ENCODE measurements around the gene P4HB. TPM values are rescaled to one million over a fixed set of nuclear protein-coding genes. Genes with fewer than 3 reads are reported as not detected.

P4HB gene
- total RNA-seq, 1 donor from 2014 or later = 259 TPM

DNA sequence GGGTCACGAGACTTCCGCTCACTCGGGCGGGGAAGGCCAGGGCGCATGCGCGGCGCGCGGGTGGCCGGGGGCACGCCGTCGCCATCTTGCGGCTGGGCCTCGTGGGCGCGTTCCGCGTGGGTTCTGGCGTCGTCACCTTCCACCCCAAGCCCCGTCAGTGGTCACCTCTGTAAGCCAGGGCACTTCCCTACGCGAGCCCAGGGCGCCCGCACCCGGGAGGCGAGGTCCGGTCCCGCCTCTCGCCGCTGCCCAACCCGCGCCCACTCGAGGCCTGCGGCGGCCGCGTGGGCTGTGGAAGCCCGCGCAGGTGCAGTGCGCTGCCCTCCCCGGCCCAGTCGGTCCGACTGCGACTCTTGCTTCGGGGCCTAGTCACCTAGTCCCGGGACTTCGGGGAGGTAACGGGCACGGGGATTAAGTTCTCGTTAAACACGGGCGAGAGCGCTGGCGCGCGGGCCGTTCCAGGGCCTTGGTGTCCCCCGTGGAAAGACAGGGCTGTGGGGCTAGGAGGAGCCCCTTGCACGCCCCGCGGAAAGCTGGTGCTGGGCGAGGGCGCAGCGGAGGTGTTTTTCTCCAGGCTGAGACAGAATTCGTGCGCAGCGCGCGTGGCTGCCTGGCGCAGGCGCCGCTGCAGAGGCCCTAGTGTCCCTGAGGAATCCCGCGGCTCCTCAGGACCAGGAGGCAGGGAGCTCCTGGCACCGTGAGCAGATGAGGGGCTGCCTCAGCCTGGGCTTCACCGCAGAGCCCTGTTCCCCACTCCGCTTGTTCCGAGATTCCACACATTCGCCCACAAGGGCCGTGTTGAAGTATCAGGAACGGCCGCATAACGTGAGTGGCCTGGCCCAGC is 11.3 kb upstream of the P4HB start:
- no peaks in the 10 kb centered on the region for H3K36me3 Mint-ChIP-seq (ENCODE audit: unreplicated experiment)

DNA sequence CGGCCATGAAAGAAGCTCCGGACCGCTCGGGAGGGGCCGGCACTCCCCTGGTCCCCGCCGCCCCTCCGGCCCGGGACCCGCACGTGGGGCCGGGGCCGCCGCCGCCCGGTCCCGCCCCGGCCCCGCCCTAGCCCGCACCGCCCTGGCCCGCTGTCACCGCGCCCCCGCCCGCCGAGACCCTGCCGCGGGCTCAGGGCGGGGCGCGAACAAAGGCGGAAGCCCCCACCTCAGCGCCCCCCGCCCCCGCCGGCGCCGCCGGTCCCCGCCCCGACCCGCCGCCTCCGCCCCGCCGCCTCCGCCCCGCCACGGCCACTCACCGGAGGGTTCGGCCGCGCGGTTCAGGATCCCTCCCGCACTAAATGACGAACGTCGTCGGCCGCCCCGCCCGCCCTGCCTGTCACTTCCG is 10.6 kb upstream of the P4HB start, which contains the start of gene ARHGDIA:
Gene ARHGDIA (minus strand): TSS at position 357 of the 406 bp plus-strand sequence. CDS start 1,407 bp downstream, outside the sequence.
- DNase-seq = no peak
- H3K36me3 Mint-ChIP-seq (ENCODE audit: unreplicated experiment) = no peaks in the 10 kb centered on the region
- peaks cover 3% of the 10 kb centered on the region for H3K4me1 Mint-ChIP-seq (ENCODE audit: low read depth, unreplicated experiment)
- H3K9me3 Mint-ChIP-seq (ENCODE audit: unreplicated experiment) = peaks cover 7% of the 10 kb centered on the region
- H3K4me3 Mint-ChIP-seq (ENCODE audit: unreplicated experiment) = peak within 1 kb of the TSS; percentile 92
- H3K27me3 Mint-ChIP-seq (ENCODE audit: unreplicated experiment) = peaks cover 5% of the 10 kb centered on the region
- peak within 1 kb of the TSS; percentile 88 for H3K27ac Mint-ChIP-seq (ENCODE audit: unreplicated experiment)
- TF ChIP-seq, protein P1, sequence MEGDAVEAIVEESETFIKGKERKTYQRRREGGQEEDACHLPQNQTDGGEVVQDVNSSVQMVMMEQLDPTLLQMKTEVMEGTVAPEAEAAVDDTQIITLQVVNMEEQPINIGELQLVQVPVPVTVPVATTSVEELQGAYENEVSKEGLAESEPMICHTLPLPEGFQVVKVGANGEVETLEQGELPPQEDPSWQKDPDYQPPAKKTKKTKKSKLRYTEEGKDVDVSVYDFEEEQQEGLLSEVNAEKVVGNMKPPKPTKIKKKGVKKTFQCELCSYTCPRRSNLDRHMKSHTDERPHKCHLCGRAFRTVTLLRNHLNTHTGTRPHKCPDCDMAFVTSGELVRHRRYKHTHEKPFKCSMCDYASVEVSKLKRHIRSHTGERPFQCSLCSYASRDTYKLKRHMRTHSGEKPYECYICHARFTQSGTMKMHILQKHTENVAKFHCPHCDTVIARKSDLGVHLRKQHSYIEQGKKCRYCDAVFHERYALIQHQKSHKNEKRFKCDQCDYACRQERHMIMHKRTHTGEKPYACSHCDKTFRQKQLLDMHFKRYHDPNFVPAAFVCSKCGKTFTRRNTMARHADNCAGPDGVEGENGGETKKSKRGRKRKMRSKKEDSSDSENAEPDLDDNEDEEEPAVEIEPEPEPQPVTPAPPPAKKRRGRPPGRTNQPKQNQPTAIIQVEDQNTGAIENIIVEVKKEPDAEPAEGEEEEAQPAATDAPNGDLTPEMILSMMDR (IDR thresholded peaks at IDR 0.05; ENCODE audit: partially characterized antibody, unreplicated experiment) = no peak

More for the DNA sequence above, 11.3 kb upstream of the P4HB start:
- peak overlapping the region; percentile 84 for H3K27ac Mint-ChIP-seq (ENCODE audit: unreplicated experiment)
- DNase-seq = peak; percentile 95
- H3K27me3 Mint-ChIP-seq (ENCODE audit: unreplicated experiment) = peaks cover 1% of the 10 kb centered on the region
- H3K9me3 Mint-ChIP-seq (ENCODE audit: unreplicated experiment) = peaks cover 7% of the 10 kb centered on the region
- H3K4me1 Mint-ChIP-seq (ENCODE audit: low read depth, unreplicated experiment) = peaks cover 3% of the 10 kb centered on the region
- TF ChIP-seq, protein P1 (IDR thresholded peaks at IDR 0.05; ENCODE audit: partially characterized antibody, unreplicated experiment) = no peak
- H3K4me3 Mint-ChIP-seq (ENCODE audit: unreplicated experiment) = peak overlapping the region; percentile 83

DNA sequence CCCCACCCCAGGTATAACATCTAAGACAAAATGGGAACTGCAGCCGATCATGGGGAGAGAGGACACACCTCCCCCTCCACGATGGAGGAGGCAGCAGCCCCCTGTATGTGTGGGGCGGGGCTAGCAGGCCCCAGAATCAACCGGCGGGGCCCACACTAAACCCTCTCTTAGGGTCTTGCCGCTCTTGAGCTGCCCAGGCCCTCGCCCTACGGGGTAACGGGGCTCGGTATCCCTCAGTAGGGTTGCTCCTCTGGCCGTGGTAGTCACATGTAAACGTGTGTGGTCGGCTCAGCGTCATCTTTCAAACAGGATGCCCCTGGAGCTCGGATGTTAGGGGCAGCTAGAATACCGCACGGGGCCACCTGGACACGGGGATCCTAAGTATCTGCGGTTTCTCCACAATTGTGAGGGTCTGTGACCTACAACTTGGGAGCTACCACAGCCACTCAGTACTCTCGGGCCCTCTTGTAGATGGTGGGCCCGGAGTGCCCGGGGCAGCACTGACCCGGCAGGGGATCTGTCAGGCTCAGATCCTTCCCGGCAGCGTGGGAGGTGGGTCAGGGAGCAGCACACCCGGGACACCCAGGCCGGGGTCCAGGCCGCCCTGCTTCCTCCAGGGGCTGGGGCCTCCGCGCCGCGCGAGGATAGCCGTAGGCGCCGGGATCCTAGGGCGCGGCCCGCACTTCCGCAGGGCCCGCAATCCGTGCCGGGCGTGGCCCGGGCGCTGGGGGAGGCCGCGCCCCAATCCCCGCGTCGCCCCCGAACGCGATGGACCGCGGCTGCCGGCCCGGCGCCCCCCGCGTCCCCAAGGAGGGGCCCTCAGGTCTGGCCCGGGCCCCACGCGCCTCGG is 10.0 kb upstream of the P4HB start:
- Mint-ChIP-seq H3K27me3 (ENCODE audit: unreplicated experiment) (peaks cover 6% of the 10 kb centered on the region), H3K27ac (ENCODE audit: unreplicated experiment) (peak overlapping the region; percentile 88), H3K9me3 (ENCODE audit: unreplicated experiment) (peaks cover 11% of the 10 kb centered on the region), H3K4me1 (ENCODE audit: low read depth, unreplicated experiment) (peaks cover 3% of the 10 kb centered on the region), H3K36me3 (ENCODE audit: unreplicated experiment) (no peaks in the 10 kb centered on the region), H3K4me3 (ENCODE audit: unreplicated experiment) (peak overlapping the region; percentile 92)
- no peak for DNase-seq
- TF ChIP-seq, protein P1 (IDR thresholded peaks at IDR 0.05; ENCODE audit: partially characterized antibody, unreplicated experiment) = no peak

DNA sequence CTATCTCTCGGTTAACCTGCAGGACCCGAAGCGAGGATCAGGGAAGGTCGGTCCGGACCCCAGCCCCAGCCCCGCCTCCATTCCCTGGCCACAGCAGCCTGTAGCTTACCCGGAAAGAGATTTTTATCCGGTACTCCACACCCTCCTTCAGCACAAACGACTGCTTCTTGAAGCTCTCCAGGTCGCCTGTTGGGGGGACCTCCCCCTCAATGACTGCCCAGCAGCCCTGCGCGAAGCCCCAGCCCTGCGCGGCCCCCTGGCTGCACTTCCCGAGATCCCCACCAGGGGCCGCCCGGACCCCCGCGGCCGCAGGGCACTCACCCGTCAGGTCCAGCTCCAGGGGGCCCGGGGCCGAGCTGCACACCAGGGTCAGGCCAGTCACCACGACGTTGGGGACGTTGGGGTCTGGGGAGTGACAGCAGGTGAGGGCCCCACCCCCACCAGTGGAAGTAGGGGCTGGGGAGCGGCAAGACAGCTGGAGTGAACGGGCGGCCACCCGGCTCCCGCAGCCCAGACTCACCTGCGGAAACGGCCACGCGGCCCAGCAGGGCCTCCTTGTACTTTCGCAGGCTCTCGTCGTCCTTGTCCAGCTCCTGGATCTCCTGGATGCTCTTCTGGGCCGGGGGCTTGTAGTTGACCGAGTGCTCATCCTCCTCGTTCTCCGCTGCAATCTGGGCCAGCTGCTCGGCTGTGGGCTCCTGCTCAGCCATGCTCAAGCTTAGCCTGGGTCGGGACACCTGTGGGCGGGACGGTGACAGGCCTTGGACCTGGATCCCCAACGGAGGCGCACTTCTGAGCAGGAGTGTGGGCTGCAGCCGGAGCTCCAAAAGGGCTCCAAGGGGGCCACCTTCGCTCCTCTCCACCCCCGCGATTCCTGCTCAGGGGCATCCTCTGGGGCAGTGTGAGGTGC is 9.1 kb upstream of the P4HB start:
- no peaks in the 10 kb centered on the region for H3K36me3 Mint-ChIP-seq (ENCODE audit: unreplicated experiment)
- DNase-seq = peak; percentile 82
- peaks cover 3% of the 10 kb centered on the region for H3K4me1 Mint-ChIP-seq (ENCODE audit: low read depth, unreplicated experiment)
- TF ChIP-seq, protein P1 (IDR thresholded peaks at IDR 0.05; ENCODE audit: partially characterized antibody, unreplicated experiment) = peak; percentile 100
- peaks cover 7% of the 10 kb centered on the region for H3K27me3 Mint-ChIP-seq (ENCODE audit: unreplicated experiment)
- H3K9me3 Mint-ChIP-seq (ENCODE audit: unreplicated experiment) = peaks cover 12% of the 10 kb centered on the region
- peak overlapping the region; percentile 92 for H3K4me3 Mint-ChIP-seq (ENCODE audit: unreplicated experiment)
- H3K27ac Mint-ChIP-seq (ENCODE audit: unreplicated experiment) = peak overlapping the region; percentile 88

Data from glutamatergic neuron (in vitro differentiated cells).